ENCODE measurements around the gene ACTRT1.

DNA sequence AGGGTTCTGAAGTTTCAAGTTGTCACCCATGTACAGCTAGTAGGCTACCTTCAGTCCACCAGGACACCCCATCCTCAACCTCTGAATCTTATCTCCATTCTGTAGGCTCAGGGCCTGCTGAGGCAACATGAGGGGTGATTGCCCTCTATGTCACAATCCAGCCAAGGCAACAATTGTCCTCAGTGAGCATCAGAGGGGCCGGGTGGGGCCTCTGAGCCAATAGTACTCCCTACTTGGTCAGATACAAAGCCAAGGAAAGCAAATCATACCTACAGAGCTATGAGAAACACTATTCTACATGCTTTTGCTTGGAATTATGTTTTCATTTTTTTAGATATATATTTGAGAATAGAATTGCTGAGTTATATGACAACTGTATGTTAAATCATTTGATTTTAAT is at the start of gene ACTRT1:
- TF ChIP-seq POLR2AphosphoS5 (IDR thresholded peaks at IDR 0.05) (no peak), POLR2A (IDR thresholded peaks at IDR 0.05) (no peak)
- TF ChIP-seq, protein P1, sequence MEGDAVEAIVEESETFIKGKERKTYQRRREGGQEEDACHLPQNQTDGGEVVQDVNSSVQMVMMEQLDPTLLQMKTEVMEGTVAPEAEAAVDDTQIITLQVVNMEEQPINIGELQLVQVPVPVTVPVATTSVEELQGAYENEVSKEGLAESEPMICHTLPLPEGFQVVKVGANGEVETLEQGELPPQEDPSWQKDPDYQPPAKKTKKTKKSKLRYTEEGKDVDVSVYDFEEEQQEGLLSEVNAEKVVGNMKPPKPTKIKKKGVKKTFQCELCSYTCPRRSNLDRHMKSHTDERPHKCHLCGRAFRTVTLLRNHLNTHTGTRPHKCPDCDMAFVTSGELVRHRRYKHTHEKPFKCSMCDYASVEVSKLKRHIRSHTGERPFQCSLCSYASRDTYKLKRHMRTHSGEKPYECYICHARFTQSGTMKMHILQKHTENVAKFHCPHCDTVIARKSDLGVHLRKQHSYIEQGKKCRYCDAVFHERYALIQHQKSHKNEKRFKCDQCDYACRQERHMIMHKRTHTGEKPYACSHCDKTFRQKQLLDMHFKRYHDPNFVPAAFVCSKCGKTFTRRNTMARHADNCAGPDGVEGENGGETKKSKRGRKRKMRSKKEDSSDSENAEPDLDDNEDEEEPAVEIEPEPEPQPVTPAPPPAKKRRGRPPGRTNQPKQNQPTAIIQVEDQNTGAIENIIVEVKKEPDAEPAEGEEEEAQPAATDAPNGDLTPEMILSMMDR (IDR thresholded peaks at IDR 0.05): no peak

Measured in stomach (tissue), 4 donors.